ENCODE results near the gene BAIAP2. TPM values are rescaled to one million over a fixed set of nuclear protein-coding genes. Genes with fewer than 3 reads are reported as not detected.
A peak's percentile ranks its signal among the peaks of the same experiment; 100 is the strongest.

The BAIAP2 gene, protein sequence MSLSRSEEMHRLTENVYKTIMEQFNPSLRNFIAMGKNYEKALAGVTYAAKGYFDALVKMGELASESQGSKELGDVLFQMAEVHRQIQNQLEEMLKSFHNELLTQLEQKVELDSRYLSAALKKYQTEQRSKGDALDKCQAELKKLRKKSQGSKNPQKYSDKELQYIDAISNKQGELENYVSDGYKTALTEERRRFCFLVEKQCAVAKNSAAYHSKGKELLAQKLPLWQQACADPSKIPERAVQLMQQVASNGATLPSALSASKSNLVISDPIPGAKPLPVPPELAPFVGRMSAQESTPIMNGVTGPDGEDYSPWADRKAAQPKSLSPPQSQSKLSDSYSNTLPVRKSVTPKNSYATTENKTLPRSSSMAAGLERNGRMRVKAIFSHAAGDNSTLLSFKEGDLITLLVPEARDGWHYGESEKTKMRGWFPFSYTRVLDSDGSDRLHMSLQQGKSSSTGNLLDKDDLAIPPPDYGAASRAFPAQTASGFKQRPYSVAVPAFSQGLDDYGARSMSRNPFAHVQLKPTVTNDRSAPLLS
- 10 to 100 TPM; 18.2 to 30.5 TPM for total RNA-seq
- long read RNA-seq, donor 1, partial matches to known transcripts = 1 of 6 reads
- long read RNA-seq, donor 1, other reads (novel, unspliced or antisense) = 3 of 6 reads
- long read RNA-seq, donor 2, transcript BAIAP2-204 (14 exons, 2,095 nt) = major isoform, 11 of 28 reads
- long read RNA-seq, donor 2, partial matches to known transcripts = 3 of 28 reads
- long read RNA-seq, donor 2, other reads (novel, unspliced or antisense) = 9 of 28 reads

DNA sequence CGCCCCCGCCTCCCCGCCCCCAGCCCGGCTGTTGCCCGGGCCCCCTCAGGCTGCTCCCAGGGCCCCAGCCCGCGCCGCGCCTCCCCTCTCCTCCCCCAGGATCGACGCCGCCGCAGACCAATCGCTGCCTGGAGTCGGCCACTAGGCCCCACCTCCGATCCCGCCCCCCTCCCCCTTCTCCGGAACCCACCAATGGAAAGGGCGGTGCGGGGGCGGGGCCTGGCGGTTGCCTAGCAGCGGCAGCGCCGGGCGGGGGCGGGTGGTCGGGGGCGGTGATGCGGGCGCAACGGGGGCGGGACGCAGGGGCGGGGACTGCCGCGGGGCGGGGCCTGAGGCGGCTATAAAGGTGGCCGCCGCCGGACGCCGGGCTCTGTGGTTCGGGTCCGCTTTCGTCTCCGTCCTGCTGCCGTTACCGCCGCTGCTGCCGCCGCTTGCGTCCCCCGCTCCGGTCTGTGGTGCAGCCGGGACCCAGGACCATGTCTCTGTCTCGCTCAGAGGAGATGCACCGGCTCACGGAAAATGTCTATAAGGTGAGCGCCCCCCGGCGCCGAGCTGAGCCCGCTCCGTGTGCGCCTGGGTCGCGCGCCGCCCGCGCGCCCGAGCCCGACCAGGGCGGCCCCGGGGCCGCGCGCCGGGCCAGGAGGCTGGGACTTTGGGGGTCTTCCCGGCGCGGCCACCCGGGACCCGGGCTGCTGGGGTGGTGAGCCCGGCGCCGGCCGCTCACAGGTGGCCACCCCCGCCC is at the start of gene BAIAP2:
BAIAP2 (plus strand) TSS at position 373 of the 742 bp plus-strand sequence; CDS start at position 477, 104 bp downstream.
- peak; percentile 99 for DNase-seq (ENCODE audit: low spot score)
- intact Hi-C loops (cut with DNase I) = loop anchor here in 1 of 2 donors (5.0 kb wide), 1 partner anchor 1802 kb away; no protein-coding TSS in a partner anchor

DNA sequence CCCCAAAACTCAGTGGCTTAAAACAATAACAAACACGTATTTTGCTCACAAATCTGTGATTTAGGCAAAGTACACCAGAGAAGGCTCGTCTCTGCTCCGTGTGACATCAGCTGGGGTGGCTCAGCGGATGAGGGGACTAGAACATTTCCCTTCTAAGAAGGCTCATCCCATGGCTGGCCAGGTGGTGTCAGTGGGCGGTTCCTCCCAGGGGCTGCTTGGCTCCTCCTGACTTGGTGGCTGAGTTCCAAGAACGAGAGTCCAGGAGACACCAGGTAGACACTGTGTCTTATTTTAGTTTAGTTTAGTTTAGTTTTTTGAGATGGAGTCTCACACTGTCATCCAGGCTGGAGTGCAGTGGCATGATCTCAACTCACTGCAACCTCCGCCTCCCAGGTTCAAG is 48.9 kb upstream of the BAIAP2 start:
- intact Hi-C loops (cut with DNase I) = no loop called here
- DNase-seq (ENCODE audit: low spot score) = no peak

DNA sequence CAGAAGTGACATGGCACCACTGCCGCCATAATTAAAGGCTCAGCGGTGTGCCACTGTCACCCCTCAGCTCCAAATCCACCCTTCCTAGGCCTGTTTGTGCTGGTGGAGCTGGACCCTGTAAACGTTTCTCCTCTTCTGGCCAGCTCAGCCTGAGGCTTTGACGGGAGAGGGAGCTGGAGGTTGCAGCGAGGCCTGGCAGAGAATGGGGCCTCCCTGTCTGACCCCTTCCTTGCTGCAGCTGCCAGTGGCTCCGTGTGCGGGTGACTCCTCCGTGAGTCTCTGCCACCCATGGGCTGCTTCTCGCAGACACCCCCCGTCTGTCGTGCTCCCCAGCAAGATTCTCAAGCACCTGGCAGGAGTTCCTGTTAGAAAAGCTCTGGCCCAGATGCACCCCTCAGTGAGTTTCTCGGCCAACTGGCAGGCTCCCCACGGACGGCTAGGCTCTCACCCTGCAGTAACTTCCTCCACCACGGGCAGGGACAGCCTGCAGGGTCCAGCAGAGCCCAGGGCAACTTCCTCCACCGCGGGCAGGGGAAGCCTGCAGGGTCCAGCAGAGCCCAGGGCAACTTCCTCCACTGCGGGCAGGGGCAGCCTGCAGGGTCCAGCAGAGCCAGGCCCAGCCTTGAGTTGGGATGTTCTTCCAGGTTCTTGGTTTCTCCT is 48.0 kb upstream of the BAIAP2 start:
- DNase-seq (ENCODE audit: low spot score) = peak; percentile 88
- intact Hi-C loops (cut with DNase I) = no loop called here

DNA sequence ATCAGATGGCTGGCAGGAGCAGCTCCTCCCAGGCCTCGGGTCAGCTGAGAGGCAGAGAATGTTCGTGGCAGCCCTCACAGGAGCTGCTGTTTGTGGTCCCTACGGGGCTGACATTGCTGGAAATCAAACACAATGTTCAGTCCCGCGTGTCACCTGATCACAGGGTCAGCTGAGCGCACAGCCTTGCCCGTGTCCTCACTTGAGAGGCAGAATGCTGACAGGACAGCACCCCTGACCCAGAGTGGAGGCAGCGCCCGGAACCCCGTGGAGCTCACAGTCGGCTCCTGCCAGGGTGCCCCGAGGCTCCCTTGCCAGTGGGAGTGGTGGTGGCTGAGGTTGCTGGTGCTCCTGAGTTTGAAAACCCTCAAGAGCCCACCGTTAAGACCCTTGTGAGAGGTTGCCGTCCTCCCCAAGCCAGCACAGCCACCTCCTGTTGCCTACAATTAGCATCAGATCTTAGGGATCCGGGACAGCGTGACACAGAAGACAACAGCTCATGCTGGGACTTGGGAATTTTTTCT is 47.0 kb upstream of the BAIAP2 start:
- peak; percentile 85 for DNase-seq (ENCODE audit: low spot score)
- intact Hi-C loops (cut with DNase I) = no loop called here

DNA sequence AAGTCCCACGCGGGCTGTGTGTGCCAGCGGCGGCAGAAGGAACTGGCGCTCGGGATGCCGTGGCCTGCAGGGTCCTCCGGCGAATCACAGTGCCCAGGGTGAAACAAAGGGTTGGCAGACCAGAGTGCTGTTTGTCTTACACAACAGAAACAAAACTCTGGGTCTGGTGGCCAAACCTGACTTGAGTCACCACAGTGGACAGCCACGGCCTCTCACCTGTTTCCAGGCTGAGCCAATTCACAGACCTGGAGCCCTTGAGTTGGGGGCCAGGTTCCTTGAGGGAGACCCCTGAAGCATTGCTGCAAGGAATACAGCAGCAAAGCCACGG is 45.4 kb upstream of the BAIAP2 start:
- intact Hi-C loops (cut with DNase I) = no loop called here
- no peak for DNase-seq (ENCODE audit: low spot score)

DNA sequence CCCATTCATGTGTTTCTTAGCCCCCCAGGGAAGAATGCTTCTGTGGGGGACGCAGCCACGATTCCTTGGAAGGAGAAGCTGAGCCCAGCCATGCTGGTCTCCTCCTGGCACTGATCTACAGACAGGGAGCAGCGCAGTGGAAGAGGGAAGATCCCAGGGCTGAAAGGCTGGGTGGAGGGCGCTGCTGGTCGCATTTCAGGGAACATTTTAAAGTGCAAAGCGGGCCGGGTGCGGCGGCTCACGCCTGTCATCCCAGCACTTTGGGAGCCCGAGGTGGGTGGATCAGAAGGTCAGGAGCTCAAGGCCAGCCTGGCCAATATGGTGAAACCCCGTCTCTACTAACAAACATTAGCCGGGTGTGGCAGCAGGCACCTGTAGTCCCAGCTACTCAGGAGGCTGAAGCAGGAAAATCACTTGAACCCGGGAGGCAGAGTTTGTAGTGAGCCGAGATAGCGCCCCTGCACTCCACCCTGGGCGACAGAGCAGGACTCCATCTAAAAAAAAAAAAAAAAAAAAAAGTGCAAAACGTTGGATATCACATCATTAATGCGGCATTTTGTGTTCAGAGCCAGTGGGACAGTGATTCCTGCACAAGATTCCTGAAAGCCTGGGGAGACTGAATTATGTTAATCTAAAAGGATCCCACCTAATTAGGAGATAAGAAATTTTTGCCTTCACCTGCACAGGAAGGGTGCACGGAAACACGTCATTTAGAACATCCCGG is 43.9 kb upstream of the BAIAP2 start:
- DNase-seq (ENCODE audit: low spot score) = no peak
- intact Hi-C loops (cut with DNase I) = loop anchor here (1.0 to 2.0 kb wide), 2 partner anchors 22 to 106 kb away; no protein-coding TSS in a partner anchor

DNA sequence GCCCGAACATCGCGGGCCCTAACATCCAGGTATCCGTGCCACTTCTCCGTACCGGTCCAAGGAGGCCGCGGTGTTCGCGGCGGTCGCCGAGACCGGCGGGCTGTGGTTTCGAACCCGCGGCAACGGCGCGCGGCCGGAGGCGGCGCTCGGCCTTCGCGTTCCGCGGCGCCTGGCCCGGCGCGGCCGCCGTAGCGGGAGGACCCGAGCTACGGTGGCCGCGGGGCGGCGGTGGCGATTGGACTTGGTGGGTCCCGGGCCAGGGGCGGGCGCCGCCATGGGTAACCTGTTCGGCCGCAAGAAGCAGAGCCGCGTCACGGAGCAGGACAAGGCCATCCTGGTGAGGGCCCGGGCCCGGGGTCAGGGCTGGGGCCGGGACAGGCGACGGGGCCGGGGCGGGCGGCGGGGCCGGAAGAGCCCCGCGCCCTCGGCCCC is 43.3 kb upstream of the BAIAP2 start, which contains the start of gene CHMP6:
CHMP6 (plus strand) TSS at position 197 of the 432 bp plus-strand sequence; CDS start at position 275, 78 bp downstream.
- intact Hi-C loops (cut with DNase I) = loop anchor here (1.0 to 2.0 kb wide), 2 partner anchors 22 to 105 kb away; no protein-coding TSS in a partner anchor
- peak; percentile 93 for DNase-seq (ENCODE audit: low spot score)

DNA sequence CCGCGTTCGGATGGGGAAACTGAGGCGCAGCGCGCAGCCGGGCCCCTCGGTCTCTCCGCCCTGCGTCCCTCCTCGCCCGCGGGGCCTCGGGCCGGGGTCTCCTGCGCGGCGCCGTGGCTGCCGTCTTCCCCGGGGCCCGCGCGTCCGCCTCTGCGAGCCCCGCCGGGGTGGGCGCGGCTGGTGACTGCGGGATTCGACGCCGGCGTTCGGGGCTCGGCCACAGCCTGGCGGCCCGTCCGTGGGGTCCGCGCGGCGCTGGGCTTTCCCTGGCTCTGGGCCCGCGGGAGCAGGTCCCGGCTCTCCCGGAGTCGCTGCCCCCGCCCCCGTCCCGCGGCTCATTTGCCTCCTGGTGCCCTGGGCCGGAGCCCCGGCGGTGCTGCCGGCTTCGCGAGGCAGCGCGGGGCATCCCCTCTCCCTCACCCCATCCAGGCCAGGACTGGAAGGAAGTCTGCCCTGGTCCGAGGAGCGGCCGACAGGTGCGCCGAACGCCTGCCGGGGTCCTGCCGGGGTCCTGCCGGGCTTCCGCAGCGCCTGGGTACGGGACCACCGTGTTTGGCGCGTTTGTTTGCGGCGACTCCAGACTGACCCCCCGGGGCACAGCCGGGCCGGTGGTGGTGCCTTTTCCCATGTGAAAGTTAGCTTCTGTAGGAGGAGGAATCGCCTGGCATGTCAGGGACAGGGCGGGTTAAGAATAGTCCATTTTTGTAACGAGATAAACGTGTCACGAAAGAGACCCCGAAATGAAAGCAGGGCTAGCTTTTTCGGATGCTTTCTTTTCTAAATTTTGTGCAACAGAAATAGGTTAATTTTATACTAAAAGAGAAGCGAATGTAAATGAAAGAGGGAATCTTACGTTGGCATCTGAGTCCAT is 42.6 kb upstream of the BAIAP2 start:
- intact Hi-C loops (cut with DNase I) = loop anchor here in 1 of 2 donors (2.0 kb wide), 1 partner anchor 104 kb away; no protein-coding TSS in a partner anchor
- peak; percentile 81 for DNase-seq (ENCODE audit: low spot score)

DNA sequence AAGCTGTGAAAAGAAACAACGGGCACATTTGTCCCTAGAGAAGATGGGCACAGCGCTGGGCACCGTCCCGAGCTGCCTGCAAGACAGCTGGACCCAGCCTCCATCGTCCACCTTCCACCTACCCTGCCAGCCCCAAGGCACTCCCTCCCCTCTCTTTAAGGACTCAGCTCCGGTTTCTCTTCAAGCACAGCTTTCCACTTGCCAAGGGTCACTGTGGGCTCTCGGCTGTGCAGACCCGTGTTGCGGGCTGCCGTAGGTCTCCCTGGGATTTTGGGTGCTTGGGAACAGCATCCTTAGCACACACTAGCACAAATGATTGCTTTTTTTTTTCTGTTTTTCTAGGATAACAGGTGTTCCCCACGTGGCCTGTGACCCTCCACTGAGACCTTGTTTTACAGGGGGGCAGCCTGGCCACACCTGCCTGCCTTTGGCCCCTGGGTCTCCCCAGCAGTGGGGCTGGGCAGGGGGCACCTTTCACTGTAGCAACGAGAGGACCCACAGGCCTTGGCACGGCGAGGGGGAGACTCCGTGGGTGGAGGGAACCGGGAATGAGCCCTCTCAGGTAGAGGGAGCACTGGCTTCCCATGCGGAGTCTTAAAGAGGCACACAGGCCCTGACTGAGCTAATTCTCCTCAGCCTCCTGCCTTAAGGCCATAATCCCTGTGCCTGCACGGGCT is 41.9 kb upstream of the BAIAP2 start:
- peak; percentile 46 for DNase-seq (ENCODE audit: low spot score)

DNA sequence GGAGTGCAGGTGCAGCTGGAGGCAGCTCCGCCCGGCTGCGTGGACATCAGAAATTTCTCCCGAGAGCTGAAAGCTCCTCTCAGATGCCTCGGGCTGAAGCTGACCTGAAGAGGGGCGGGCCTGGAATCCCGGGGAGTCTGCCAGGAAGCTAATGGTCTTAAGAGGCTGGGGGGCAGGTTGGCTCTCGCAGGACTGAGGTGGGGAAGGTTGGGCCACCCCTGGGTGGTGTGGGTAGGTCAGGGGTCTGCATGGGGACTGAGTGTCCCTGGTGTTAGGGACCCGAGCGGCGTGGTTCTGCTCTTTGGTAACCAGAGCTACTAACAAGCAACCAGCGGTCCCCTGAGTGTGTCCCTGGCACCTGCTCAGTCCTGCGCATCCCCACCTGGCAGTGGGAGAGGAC is 39.8 kb upstream of the BAIAP2 start:
- DNase-seq (ENCODE audit: low spot score) = no peak
- intact Hi-C loops (cut with DNase I) = no loop called here

More for the DNA sequence above, 41.9 kb upstream of the BAIAP2 start:
- intact Hi-C loops (cut with DNase I) = loop anchor here in 1 of 2 donors (2.0 kb wide), 1 partner anchor 104 kb away; no protein-coding TSS in a partner anchor

DNA sequence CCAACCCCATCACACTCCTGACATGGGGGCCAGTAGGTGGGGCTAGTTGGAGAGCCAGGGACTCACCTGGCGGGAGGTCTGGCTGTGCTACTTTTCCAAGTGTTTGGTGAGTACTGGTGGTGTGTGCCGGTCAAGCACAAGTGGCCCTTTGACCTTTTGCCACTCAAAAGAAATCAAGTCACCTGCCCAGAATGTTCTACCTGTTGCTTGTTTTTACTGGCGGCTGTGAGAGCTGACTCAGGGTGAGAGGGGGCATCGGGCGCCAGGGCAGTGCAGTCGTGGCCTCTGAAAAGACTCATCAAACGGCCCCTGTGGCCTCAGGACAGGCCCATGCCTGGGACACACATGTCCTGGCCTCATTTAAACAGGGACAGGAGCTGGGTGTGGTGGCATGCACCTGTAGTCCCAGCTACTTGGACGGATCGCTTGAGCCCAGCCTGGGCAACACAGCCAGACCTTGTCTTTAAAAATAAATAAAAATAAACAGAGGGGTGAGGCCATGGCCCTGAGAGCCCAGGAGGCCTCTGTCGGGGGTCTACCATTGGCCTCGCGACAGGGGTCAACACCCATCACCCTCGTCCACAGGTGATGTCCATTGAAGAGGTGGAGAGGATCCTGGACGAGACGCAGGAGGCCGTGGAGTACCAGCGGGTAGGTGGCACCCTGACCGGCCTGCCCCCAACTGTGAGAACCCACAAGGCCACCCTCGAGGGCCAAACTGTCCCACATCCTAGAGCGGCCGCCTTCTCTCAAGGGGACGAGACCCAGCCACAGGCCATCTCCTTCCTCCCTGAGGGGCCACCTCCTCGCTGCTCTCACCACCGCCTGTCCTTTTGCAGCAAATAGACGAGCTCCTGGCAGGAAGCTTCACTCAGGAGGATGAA is 38.3 kb upstream of the BAIAP2 start:
- no peak for DNase-seq (ENCODE audit: low spot score)
- intact Hi-C loops (cut with DNase I) = loop anchor here in 1 of 2 donors (1.0 kb wide), 1 partner anchor 201 kb away; no protein-coding TSS in a partner anchor

DNA sequence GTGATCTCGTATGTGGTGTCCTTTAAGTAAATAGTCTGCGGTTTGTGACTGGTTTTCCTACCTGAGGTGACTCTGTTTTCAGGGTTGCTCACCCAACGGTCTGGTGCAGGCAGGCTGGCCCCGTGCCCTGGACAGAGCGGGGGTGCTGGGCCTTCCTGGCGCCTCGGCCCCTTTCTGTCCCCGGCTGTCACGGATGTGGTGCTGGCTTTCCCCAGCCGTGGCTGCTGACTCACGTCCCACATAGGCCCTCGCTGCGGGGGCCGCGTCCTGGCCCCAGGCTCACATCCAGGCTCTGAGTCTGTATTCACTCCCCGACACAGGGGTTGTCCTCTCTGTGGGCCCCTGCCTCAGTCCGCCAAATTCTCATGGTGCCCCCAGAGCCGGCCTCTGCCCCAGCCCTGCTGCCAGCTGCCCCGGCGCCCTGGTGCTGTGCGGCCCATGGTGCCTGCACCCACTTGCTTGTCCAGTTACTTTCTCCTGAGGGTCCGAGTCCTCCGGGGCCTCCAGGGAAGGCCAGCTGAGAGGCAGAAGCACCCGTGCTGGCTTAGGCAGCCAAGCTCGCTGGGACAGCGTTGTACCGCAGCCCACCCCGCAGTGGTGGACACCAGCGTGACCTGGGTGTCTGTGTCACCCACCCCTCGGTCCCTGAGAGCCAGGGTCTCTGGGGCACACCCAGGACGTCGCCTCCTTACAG is 37.4 kb upstream of the BAIAP2 start:
- no peak for DNase-seq (ENCODE audit: low spot score)
- intact Hi-C loops (cut with DNase I) = loop anchor here in 1 of 2 donors (1.0 kb wide), 1 partner anchor 200 kb away; no protein-coding TSS in a partner anchor

DNA sequence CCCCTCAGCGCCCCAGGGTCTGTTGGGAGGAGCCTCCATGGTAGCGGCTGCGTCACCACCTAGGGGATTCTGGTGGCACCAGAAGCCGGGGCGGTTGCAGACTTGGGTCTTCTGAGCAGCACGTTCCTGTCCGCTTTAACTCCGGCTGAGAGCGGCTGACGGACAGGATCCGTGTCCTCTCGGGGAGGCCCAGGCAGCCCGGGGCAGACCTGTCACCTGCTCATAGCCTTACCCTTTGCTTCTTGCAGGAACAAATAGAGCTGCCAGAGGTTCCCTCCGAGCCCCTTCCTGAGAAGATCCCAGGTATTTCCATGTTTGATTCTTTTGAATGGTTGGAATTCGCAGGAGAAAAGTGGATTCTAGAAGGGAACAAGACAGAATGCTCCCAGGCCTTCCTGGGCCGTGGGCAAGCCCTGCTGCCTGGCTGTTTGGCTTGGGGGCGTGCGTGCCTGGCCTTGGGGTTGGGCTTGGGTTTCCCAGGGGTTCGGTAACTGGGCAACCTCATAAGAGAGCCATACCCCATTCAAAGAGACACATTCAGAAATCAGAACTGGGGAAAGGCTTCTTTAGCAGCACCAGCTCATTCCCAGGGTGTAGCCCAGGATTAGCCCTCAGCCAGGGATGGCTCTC is 36.7 kb upstream of the BAIAP2 start:
- DNase-seq (ENCODE audit: low spot score) = no peak
- intact Hi-C loops (cut with DNase I) = no loop called here

DNA sequence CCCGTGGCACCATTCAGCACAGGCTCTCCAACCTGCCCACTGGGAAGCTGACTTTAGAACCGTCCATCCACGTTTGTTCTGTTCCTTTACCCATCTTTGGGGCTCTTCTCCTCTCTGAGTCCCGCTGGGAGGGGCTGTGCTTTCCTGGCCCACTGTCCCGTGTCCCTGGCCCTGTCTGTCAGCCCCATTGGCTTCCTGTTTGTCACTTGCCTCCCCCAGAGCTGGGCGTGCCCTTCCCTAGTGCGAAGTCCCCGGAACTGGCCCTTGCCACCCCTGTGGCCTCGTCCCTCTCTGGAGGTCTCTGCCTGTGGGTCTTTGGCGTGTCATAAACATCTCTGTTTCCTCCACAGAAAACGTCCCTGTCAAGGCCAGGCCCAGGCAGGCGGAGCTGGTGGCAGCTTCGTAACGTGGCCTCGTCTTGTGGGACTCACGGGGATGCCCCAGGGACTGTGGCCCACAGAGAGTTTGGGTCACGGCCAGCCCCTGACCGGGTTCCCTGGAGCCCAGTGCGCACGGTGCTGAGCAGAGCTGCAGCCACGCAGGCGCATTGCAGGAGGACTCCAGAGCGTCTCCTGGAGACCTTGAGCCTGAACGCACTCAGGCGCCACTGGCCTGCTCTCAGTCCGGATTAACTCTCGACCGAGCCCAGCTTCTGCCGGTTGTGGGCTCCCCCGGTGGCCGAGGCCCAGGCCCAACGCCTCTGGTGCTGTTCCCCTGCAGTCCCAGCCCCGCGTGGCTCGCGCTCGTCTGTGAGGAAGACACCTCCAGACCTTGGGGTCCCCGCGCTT is 36.0 kb upstream of the BAIAP2 start:
- intact Hi-C loops (cut with DNase I) = no loop called here

More for the DNA sequence above, 36.0 kb upstream of the BAIAP2 start:
- no peak for DNase-seq (ENCODE audit: low spot score)
